H9 (cell line): ENCODE results near the gene BARX2. TPM values are rescaled to one million over a fixed set of nuclear protein-coding genes. Genes with fewer than 3 reads are reported as not detected.

Experiments used
- DNase-seq: peaks from one replicate; pipeline ENCODE4 v3.0.0-alpha.2; 2017
- H2AFZ ChIP-seq: one replicate; pipeline ENCODE4 v1.6.1; 2013; ENCODE audit warnings: mild to moderate bottlenecking, low read length, control low read depth, moderate library complexity
- H2AK5ac ChIP-seq: 2 replicates; pipeline ENCODE4 v1.6.1; 2013; ENCODE audit warnings: low read length, control low read depth, mixed read lengths; ENCODE audit not compliant: insufficient read length
- H2BK120ac ChIP-seq: one replicate; pipeline ENCODE4 v1.6.1; 2013; ENCODE audit warnings: low read depth, mild to moderate bottlenecking, low read length, control low read depth, inconsistent platforms; ENCODE audit not compliant: poor library complexity, severe bottlenecking
- H2BK12ac ChIP-seq: 2 replicates; pipeline ENCODE4 v1.6.1; 2013; ENCODE audit warnings: low read length, control low read depth, mixed read lengths, low read depth; ENCODE audit not compliant: insufficient read length
- H2BK15ac ChIP-seq: 2 replicates; pipeline ENCODE4 v1.6.1; 2013; ENCODE audit warnings: low read depth, low read length, control low read depth
- H2BK20ac ChIP-seq: one replicate; pipeline ENCODE4 v1.6.1; 2013; ENCODE audit warnings: low read depth, mild to moderate bottlenecking, low read length, control low read depth, inconsistent platforms; ENCODE audit not compliant: poor library complexity, severe bottlenecking
- H2BK5ac ChIP-seq: 2 replicates; pipeline ENCODE4 v1.6.1; 2013; ENCODE audit warnings: low read length, control low read depth, mixed read lengths; ENCODE audit not compliant: insufficient read length
- H3K14ac ChIP-seq: 2 replicates; pipeline ENCODE4 v1.6.1; 2013; ENCODE audit warnings: low read length, control low read depth; ENCODE audit not compliant: insufficient read depth
- H3K18ac ChIP-seq: 2 replicates; pipeline ENCODE4 v1.6.1; 2013; ENCODE audit warnings: low read depth, mild to moderate bottlenecking, mixed read lengths, low read length, control low read depth; ENCODE audit not compliant: insufficient read length
- H3K23ac ChIP-seq: 2 replicates; pipeline ENCODE4 v1.6.1; 2013; ENCODE audit warnings: low read length, control low read depth, mixed read lengths, low read depth; ENCODE audit not compliant: insufficient read length
- H3K23me2 ChIP-seq: 2 replicates; pipeline ENCODE4 v1.6.1; 2013; ENCODE audit warnings: low read depth, mild to moderate bottlenecking, mixed read lengths, low read length, control low read depth; ENCODE audit not compliant: insufficient read length, poor library complexity, severe bottlenecking
- H3K27ac ChIP-seq: 2 replicates; pipeline ENCODE4 v1.5.1; 2013; ENCODE audit warnings: low read length, control low read depth, mixed read lengths, low read depth; ENCODE audit not compliant: insufficient read length
- H3K27me3 ChIP-seq: 2 replicates; pipeline ENCODE4 v1.6.1; 2013; ENCODE audit warnings: low read length, control low read depth, inconsistent platforms; ENCODE audit not compliant: insufficient read depth
- H3K4ac ChIP-seq: 2 replicates; pipeline ENCODE4 v1.6.1; 2013; ENCODE audit warnings: low read depth, mild to moderate bottlenecking, control low read depth, inconsistent platforms, low read length, moderate library complexity
- H3K4me1 ChIP-seq: 2 replicates; pipeline ENCODE4 v1.6.1; 2013; ENCODE audit warnings: low read length, control low read depth, inconsistent platforms; ENCODE audit not compliant: insufficient read depth
- H3K4me2 ChIP-seq: 2 replicates; pipeline ENCODE4 v1.6.1; 2013; ENCODE audit warnings: low read length, control low read depth, mixed read lengths; ENCODE audit not compliant: insufficient read length, insufficient read depth
- H3K56ac ChIP-seq: 2 replicates; pipeline ENCODE4 v1.6.1; 2013; ENCODE audit warnings: low read depth, mild to moderate bottlenecking, mixed read lengths, low read length, control low read depth; ENCODE audit not compliant: insufficient read length
- H3K79me1 ChIP-seq: 2 replicates; pipeline ENCODE4 v1.6.1; 2013; ENCODE audit warnings: low read depth, mild to moderate bottlenecking, moderate library complexity, low read length, control low read depth, inconsistent platforms; ENCODE audit not compliant: insufficient read depth, poor library complexity, severe bottlenecking
- H3K79me2 ChIP-seq: 2 replicates; pipeline ENCODE4 v1.6.1; 2013; ENCODE audit warnings: low read length, control low read depth, inconsistent platforms; ENCODE audit not compliant: insufficient read depth
- H3K9ac ChIP-seq: 2 replicates; pipeline ENCODE4 v1.6.1; 2013; ENCODE audit warnings: low read length, control low read depth, mixed read lengths; ENCODE audit not compliant: insufficient read length; ENCODE audit errors: extremely low read depth
- H3K9me3 ChIP-seq: one replicate; pipeline ENCODE4 v1.6.1; 2013; ENCODE audit warnings: low read depth, low read length, inconsistent platforms; ENCODE audit not compliant: control insufficient read depth
- H3T11ph ChIP-seq: one replicate; pipeline ENCODE4 v1.6.1; 2013; ENCODE audit warnings: mild to moderate bottlenecking, low read length, control low read depth, inconsistent platforms
- H4K20me1 ChIP-seq: one replicate; pipeline ENCODE4 v1.6.1; 2013; ENCODE audit not compliant: control insufficient read depth, insufficient read length, insufficient read depth
- H4K5ac ChIP-seq: 2 replicates; pipeline ENCODE4 v1.6.1; 2013; ENCODE audit warnings: low read depth, mild to moderate bottlenecking, mixed read lengths, low read length, control low read depth; ENCODE audit not compliant: insufficient read length
- H4K8ac ChIP-seq: replicated peaks from 2 replicates; pipeline ENCODE4 v1.6.1; 2013; ENCODE audit warnings: low read length, control low read depth, mixed read lengths, low read depth; ENCODE audit not compliant: insufficient read length
- H4K91ac ChIP-seq: 2 replicates; pipeline ENCODE4 v1.6.1; 2013; ENCODE audit warnings: low read depth, mild to moderate bottlenecking, moderate library complexity, mixed read lengths, low read length, control low read depth; ENCODE audit not compliant: insufficient read length
- H3K27ac Mint-ChIP-seq, 3 experiments: 2 replicates in 2 of 3; 3 replicates in 1 of 3; pipeline ENCODE4 v1.8.0; 2020 to 2021; ENCODE audit warnings: mixed read lengths in 3 of 3, mild to moderate bottlenecking in 1 of 3, moderate library complexity in 1 of 3
- H3K27me3 Mint-ChIP-seq: 2 replicates; pipeline ENCODE4 v1.8.0; 2021; ENCODE audit warnings: low read depth, mild to moderate bottlenecking, moderate library complexity, mixed read lengths
- H3K36me3 Mint-ChIP-seq, 3 experiments: 2 replicates in 2 of 3; 3 replicates in 1 of 3; pipeline ENCODE4 v1.8.0; 2020 to 2021; ENCODE audit warnings: low read depth in 3 of 3, mixed read lengths in 3 of 3; ENCODE audit not compliant: insufficient read depth in 1 of 3
- H3K4me1 Mint-ChIP-seq, 2 experiments: 2 replicates each; pipeline ENCODE4 v1.8.0; 2020; ENCODE audit warnings: mixed read lengths in 2 of 2
- H3K4me3 Mint-ChIP-seq, 2 experiments: 2 replicates in 1 of 2; 3 replicates in 1 of 2; pipeline ENCODE4 v1.8.0; 2020 to 2021; ENCODE audit warnings: mild to moderate bottlenecking in 2 of 2, mixed read lengths in 2 of 2, moderate library complexity in 1 of 2
- H3K9me3 Mint-ChIP-seq, 2 experiments: 2 replicates in 1 of 2; 3 replicates in 1 of 2; pipeline ENCODE4 v1.8.0; 2020; ENCODE audit warnings: mild to moderate bottlenecking in 2 of 2, mixed read lengths in 2 of 2, moderate library complexity in 1 of 2
- CTCF ChIP-seq: fragments of 200-600 bp; sonication (generic); conservative IDR thresholded peaks from 3 replicates; pipeline ENCODE4 v1.8.0; 2021; ENCODE audit warnings: antibody characterized with exemption, mild to moderate bottlenecking
- WGBS: extraction: QIAGEN DNeasy Blood & Tissue Kit; methylation state at CpG from one replicate; pipeline ENCODE4 v1.1.7; 2013; ENCODE audit warnings: missing lambda C conversion rate, low lambda C conversion rate, mixed read lengths; ENCODE audit not compliant: insufficient read length; ENCODE audit errors: extremely low coverage; 5-methylcytosine and 5-hydroxymethylcytosine counted together
- total RNA-seq: library from RNA; stranded (reverse); gene quantifications from 2 replicates; pipeline ENCODE4 v1.2.1, GENCODE V29; 2021

Gene BARX2
- total RNA-seq, 1 experiment from 2014 or later, result not detected

- Mint-ChIP-seq H3K27ac (no peak overlapping the region), H3K27me3 (peaks cover 4% of the 10 kb centered on the region; the same call in 1 of the 2 replicates), H3K9me3 (peaks cover 3 to 5% of the 10 kb centered on the region in 2 experiments; a peak in 2 of 5 replicates), H3K4me1 (no peaks in the 10 kb centered on the region), H3K36me3 (0 out of 7 replicates have a peak, but pooled peaks cover 0 to 7% (median 0%) of the 10 kb centered on the region in 3 experiments), H3K4me3 (no peak overlapping the region)
- Histone ChIP-seq H3K9ac (no peak overlapping the region), H3K4me2 (no peak overlapping the region), H2AK5ac (no peak overlapping the region), H3K23me2 (no peaks in the 10 kb centered on the region), H3K9me3 (no peaks in the 10 kb centered on the region), H4K5ac (no peak overlapping the region), H2BK5ac (no peak overlapping the region), H3K14ac (no peak overlapping the region), H3K23ac (no peak overlapping the region), H4K8ac (no peak overlapping the region), H3K4me1 (no peaks in the 10 kb centered on the region), H2BK15ac (no peak overlapping the region), H3T11ph (no peak overlapping the region), H3K27ac (no peak overlapping the region), H3K18ac (no peak overlapping the region), H2AFZ (no peak overlapping the region), H2BK12ac (no peak overlapping the region), H3K79me1 (no peaks in the 10 kb centered on the region), H2BK20ac (no peak overlapping the region), H2BK120ac (no peak overlapping the region), H4K91ac (no peak overlapping the region), H3K56ac (no peak overlapping the region), H3K4ac (no peak overlapping the region), H3K79me2 (no peaks in the 10 kb centered on the region), H3K27me3 (no peaks in the 10 kb centered on the region), H4K20me1 (no peaks in the 10 kb centered on the region)
- no CpG with 5 or more reads among the region's 3 CpGs for WGBS
- no peak for DNase-seq
- TF ChIP-seq CTCF, result no peak
Measured at GRCh38 chr11:129394709-129395108, 19.1 kb downstream of the BARX2 start.
